A549 treated with dexamethasone at 1 μM for 4 hours (cell line): ENCODE results near the gene TRIAP1. TPM values are rescaled to one million over a fixed set of nuclear protein-coding genes. Genes with fewer than 3 reads are reported as not detected.

ENCODE experiments used
- total RNA-seq: library from RNA; stranded (reverse); fragments of 200-300 nt; extraction: Qiagen RNA extraction; gene quantifications from 5 replicates; pipeline ENCODE4 v1.2.3, GENCODE V29; 2022

TRIAP1 gene
- total RNA-seq: 66.3 to 85.3 TPM (median 69.9 TPM) in 5 replicates

DNA sequence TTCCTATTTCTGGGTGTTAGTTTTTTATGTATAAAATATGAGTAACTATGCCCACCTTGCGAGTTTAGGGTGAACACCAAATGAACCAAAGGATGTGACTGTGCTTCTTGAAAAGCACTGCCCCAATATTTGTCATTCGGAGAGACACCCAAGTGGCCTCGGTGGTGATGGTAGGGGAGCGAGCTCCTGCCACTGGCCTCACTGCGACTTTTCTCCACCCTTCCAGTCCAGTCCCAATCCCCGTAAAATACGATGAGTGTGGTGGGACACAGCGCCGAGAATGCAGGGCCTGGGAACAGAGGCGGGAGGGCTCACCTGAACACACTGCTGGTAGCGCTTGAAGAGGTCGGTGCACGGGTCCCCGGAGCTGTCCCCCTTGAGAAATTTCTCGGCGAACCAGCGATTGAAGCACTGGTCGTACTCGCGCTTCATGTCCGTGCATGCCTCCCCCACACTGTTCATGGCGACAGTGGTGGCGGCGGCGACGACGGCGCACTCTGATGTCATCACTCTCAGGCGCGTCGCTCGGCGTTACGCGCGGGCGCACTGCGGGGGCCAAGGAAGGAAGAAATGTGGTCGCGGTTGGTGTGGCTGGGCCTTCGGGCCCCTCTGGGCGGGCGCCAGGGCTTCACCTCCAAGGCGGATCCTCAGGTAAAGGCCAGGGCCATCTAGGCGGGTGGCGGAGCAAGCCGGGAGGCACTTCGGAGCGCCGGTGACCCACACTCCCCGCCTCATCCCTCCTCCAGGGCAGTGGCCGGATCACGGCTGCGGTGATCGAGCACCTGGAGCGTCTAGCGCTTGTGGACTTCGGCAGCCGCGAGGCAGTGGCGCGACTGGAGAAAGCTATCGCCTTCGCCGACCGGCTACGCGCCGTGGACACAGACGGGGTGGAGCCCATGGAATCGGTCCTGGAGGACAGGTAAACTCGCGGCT is at the start of gene TRIAP1, which contains the start of gene GATC:
Gene TRIAP1 (minus strand): TSS at position 474 of the 933 bp plus-strand sequence. CDS start 12 bp downstream, at position 462.
Gene GATC (plus strand): TSS at position 534 of the 933 bp plus-strand sequence. CDS start 37 bp downstream, at position 571.

DNA sequence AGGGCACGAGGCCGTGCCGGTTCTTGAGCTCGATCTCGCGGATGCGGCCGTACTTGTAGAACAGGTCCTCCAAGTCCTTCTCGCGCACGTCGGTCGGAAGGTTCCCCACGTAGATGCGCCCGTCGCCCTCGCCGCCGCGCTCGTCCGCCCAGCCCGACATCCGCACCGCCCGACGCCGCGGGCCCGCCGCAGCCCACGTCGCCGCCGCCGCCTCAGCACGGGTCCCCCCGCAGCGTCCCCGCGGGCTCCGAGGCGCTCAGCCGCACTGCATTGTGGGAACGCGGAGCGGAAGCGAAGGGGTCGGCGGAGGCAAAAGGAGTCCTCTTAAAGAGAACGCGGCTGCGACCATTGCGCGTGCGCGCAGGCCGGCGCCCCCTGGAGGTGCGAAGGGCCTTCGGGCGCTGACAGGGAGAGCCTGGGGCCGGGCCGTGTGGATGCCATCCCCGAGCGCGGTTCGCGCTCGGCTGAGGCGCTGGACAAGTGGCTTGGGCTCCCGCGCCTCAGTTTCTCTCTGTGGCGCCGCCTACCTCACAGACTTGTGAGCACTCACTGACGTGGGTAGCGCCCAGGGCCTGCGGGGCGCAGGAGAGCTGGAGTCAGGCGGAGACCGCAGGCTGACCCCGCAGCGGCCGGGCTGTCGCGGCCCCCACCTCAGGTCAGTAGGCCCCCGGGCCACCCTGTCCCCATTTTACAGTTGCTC is 23.4 kb upstream of the TRIAP1 start, which contains the start of gene SRSF9:
Gene SRSF9 (minus strand): TSS at position 299 of the 700 bp plus-strand sequence. CDS start 139 bp downstream, at position 160.

GRCh38 chr12:120437735-120438494 is 8.3 kb downstream of the TRIAP1 start, which contains the start of gene COX6A1:
Gene COX6A1 (plus strand): TSS chr12:120438113. CDS start chr12:120438127, 14 bp downstream.

Other genes starting within 250 kb of the TRIAP1 start
- gene RPLP0, start 245.3 kb downstream of the TRIAP1 start, total RNA-seq: 3,199 to 3,437 TPM (median 3,274 TPM) in 5 replicates
- 187 to 269 TPM (median 251 TPM) in 5 replicates for gene PXN, start 180.7 kb downstream of the TRIAP1 start, total RNA-seq
- gene RNU4-2, start 154.5 kb downstream of the TRIAP1 start, total RNA-seq: 23.5 TPM in 1 of 5 replicates, not detected in the others
- gene RNU4-1, start 153.1 kb downstream of the TRIAP1 start, total RNA-seq: not detected in 5 replicates
- 0.57 to 1.0 TPM (median 0.65 TPM) in 5 replicates for gene SIRT4, start 144.1 kb downstream of the TRIAP1 start, total RNA-seq
- gene PLA2G1B, start 118.6 kb downstream of the TRIAP1 start, total RNA-seq: 0.18 TPM in 1 of 5 replicates, not detected in the others
- 0.99 to 1.9 TPM (median 1.2 TPM) in 5 replicates for gene MSI1, start 77.2 kb downstream of the TRIAP1 start, total RNA-seq
- gene COX6A1, start 8.3 kb downstream of the TRIAP1 start, total RNA-seq: 768 to 832 TPM (median 783 TPM) in 5 replicates
- gene GATC, start 60 bp upstream of the TRIAP1 start, total RNA-seq: 18.1 to 23.3 TPM (median 21.8 TPM) in 5 replicates
- 187 to 211 TPM (median 199 TPM) in 5 replicates for gene SRSF9, start 23.4 kb upstream of the TRIAP1 start, total RNA-seq
- gene DYNLL1, start 49.7 kb upstream of the TRIAP1 start, total RNA-seq: 602 to 740 TPM (median 629 TPM) in 5 replicates
- 25.7 to 27.0 TPM (median 26.7 TPM) in 5 replicates for gene COQ5, start 82.8 kb upstream of the TRIAP1 start, total RNA-seq
- gene RNF10, start 88.0 kb upstream of the TRIAP1 start, total RNA-seq: 93.9 to 116 TPM (median 103 TPM) in 5 replicates
- 46.9 to 53.4 TPM (median 48.7 TPM) in 5 replicates for gene POP5, start 135.0 kb upstream of the TRIAP1 start, total RNA-seq
- 0.18 to 0.54 TPM (median 0.28 TPM) in 5 replicates for gene CABP1, start 194.2 kb upstream of the TRIAP1 start, total RNA-seq
- gene MLEC, start 240.8 kb upstream of the TRIAP1 start, total RNA-seq: 83.7 to 105 TPM (median 91.1 TPM) in 5 replicates